ENCODE measurements around the gene MS4A14.

GRCh38 chr11:60376601-60377000 lies 19.7 kb upstream of the MS4A14 start:
- TF ChIP-seq POLR2A (IDR thresholded peaks at IDR 0.05) (no peak), CTCF (IDR thresholded peaks at IDR 0.05) (no peak)

All from Peyer's patch (tissue), 4 donors.